ENCODE measurements around the gene MSL1.

The MSL1 gene

DNA sequence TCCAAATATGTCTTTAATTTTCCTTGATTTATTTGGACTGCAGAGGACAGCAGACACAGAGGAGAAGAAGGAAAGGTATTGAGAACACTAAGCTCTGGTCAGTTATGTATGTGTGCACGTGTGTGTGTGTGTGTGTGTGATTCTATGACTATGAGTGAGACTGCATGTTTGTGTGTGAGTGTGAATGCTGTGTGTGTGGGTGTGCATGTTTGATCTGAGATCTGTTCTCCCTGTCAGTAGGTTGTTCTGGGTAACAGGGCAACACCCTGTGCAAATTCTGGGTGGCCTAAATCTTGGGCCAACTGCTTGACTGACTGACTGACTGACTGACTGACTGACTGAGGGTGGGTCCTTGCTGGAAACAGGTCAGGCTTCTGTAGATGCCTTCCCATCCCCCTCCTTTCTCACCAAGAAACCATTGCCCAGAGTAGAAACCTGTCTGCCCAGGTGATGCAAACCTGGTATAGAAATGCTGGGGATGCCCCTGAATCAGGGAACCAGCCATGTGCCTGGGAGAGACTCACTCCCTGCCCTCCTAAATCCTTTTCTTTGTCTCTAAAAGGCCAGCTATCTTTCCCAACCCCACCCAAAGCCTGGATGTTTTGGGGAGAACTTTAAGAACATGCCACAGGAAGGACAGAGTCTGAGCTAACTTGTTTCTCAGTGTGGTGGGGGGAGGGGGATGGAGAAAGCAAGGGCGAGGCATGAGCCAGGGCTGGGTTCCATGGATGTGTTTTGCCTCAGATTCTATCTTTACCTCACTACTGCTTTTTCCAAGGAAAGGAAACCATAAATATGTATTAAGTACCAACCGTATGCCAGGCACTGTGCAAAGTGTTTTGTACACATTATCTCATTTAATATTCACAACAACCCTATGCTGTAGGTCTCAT is 16.9 kb upstream of the MSL1 start:
- H3K4me1 ChIP-seq: peaks cover 93% of the 10 kb centered on the region
- no peaks in the 10 kb centered on the region for H3K27me3 ChIP-seq
- H3K27ac ChIP-seq: no peak overlapping the region
- no peaks in the 10 kb centered on the region for H4K20me1 ChIP-seq
- H3K4me3 ChIP-seq: no peak overlapping the region
- peak overlapping the region; percentile 78 for H3K4me2 ChIP-seq
- no peaks in the 10 kb centered on the region for H3K9me3 ChIP-seq
- no peaks in the 10 kb centered on the region for H3K36me3 ChIP-seq
- no peak overlapping the region for H3K9ac ChIP-seq
- TF ChIP-seq Cebpa-rat (IDR thresholded peaks at IDR 0.05): no peak

DNA sequence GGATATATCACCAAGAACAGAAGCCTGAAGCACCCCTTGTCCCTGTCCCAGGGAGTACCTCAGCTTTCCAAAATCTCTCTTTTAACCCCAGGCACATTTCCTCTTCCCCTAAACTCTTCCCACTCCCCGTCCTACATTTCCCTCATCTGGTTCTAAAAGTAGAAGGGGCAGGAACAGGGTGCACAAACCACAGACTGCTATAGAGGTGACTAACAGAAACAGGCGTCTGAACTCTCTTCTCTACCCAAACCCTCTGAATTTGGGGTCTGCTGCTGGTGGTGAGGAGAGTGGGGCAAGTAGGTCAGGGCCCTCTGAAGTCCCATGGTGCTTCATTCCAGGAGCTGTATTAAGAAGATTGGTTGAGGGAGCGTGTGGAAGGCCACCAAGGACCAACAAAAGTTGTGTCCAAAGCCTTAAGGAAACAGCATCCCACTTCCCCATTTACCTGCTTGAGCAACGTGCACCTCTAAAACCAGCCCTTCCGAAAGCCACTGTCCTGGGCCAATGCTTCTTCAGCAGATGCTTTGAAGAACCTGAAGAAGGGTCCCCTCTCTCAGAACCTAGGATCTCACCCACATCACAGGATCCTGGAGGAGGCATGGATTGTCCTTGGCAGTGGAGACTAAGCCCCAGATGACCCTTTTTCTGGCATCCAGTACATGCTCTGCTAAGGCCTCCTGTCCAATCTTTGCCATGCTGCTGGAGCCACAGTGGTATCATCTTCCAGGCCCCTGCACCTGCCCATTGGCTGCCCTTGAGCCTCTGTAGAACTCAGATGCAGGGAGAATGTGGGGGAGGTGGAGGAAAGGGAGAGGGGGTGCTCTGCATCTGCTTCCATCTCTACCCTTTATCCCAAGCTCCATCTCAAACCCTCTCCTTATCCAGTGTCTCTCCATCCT is 15.7 kb upstream of the MSL1 start:
- Histone ChIP-seq H3K9me3 (no peaks in the 10 kb centered on the region), H3K9ac (no peak overlapping the region), H3K4me2 (peak overlapping the region; percentile 78), H3K4me3 (no peak overlapping the region), H3K4me1 (peaks cover 97% of the 10 kb centered on the region), H4K20me1 (no peaks in the 10 kb centered on the region), H3K27me3 (no peaks in the 10 kb centered on the region), H3K36me3 (no peaks in the 10 kb centered on the region), H3K27ac (no peak overlapping the region)
- TF ChIP-seq Cebpa-rat (IDR thresholded peaks at IDR 0.05): no peak

DNA sequence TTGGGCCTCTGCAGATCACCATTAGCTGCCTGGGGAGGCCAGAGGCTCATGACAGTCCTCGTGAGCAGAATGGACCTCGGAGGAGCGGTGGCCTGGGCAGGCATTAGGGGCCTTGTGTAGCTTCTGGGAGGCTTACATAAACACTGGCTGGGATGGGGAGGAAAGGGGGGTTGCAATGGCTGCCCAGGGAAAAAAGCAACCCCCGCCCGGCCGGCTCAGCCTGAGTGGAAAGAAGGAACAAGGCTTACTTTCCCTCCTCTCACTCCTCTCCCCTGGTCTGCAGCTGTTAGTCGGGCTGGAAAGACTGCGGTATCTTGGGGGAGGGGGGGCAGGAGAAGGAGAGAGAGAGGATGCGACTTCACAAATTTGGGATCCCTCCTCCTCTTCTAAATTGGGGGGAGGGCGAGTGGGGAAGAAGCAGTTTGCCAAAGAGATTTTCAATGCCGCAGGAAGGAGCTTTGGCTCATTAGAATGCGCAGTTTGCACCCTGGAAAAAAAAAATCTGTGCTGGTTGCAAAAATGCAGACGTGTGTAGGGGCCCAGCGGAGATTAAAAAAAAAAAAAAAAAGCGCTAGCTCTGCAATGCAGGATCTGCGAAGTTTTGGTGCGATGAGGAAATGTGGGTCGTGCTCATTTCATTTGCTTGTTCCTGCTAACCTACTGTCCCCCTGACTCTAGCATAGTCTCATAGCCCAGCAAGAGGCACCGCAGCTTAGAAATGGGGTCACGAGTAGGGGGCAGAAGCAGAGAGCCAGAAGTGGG is 14.8 kb upstream of the MSL1 start:
- no peak for TF ChIP-seq Cebpa-rat (IDR thresholded peaks at IDR 0.05)
- peaks cover 97% of the 10 kb centered on the region for H3K4me1 ChIP-seq
- H3K9me3 ChIP-seq: no peaks in the 10 kb centered on the region
- 0 out of 2 replicates have a peak overlapping the region, but pooled peaks have one; percentile 64 for H3K9ac ChIP-seq
- peak overlapping the region; percentile 78 for H3K4me2 ChIP-seq
- no peaks in the 10 kb centered on the region for H3K36me3 ChIP-seq
- no peak overlapping the region for H3K4me3 ChIP-seq
- H3K27ac ChIP-seq: peak overlapping the region; percentile 91
- no peaks in the 10 kb centered on the region for H3K27me3 ChIP-seq
- no peaks in the 10 kb centered on the region for H4K20me1 ChIP-seq

DNA sequence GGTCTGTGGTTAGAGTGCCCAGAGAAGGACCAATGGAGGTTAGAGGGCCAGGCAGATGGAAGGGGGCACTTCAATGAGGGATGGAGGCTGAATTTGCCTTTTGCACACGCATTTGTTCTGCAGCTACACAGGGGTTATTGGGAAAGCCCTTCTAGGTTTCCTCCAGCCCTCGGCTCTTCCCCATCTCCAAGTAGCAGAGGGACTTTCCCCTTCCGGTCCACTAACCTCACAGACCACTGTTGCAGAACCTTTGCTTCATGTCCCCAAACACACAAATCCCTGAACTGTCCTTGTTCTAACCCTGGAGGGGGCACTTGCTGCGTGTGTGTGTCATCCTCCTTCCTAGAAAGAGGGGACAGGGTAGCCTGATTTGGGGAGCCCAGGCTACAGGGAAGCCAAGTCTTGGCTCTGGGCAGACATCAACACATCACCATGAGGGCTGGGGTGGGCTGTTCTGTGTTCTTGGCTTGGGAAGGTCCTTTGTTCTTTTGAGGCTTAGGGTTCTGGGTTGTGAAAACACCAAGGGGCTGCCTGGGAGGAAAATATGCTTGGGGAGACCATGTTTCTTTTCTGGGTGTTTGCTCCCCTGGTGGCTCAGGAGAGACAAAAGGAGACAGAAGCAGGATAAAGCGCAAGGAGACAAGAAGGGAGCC is 14.1 kb upstream of the MSL1 start:
- no peak for TF ChIP-seq Cebpa-rat (IDR thresholded peaks at IDR 0.05)
- Histone ChIP-seq H3K4me3 (no peak overlapping the region; the same call in 1 of the 2 replicates), H3K9me3 (no peaks in the 10 kb centered on the region), H3K27ac (peak overlapping the region; percentile 91), H3K36me3 (no peaks in the 10 kb centered on the region), H3K4me2 (peak overlapping the region; percentile 78), H4K20me1 (no peaks in the 10 kb centered on the region), H3K4me1 (peaks cover 100% of the 10 kb centered on the region), H3K9ac (peak overlapping the region; percentile 64; the same call in 1 of the 2 replicates), H3K27me3 (no peaks in the 10 kb centered on the region)

DNA sequence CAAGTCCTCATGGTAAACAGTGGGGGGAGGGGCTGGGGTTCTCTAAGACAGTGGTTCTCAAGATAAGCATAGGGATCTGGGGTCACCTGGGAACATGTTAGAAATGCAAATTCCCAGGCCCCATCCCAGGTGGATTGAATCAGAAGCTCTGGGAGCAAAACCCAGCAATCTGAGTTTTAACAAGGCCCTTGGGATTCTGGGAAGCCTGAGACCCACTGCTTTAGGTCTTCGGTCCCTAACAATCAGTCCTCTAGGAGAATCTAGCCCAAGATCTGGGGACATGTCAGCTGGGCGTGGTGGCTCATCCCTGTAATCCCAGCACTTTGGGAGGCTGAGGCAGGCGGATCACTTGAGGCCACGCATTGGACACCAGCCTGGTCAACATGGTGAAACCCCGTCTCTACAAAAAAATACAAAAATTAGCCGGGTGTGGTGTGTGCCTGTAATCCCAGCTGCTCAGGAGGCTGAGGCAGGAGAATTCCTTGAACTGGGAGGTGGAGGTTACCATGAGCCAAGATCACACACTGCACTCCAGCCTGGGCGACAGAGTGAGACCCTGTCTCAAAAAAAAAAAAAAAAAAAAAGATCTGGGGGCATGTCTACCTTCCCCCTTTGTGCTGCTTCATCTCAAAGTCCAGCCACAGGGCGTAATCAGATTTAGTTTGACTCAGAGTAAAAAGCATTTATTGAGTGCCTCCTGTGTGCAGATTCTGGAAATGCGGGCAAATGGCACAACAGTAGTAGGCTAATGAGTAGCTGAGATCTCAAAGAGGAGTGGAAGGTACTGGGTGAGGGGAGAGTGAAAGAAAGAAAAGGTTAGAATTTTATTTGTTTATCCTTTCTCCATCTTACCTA is 12.6 kb upstream of the MSL1 start:
- Histone ChIP-seq H3K36me3 (no peaks in the 10 kb centered on the region), H3K27me3 (no peaks in the 10 kb centered on the region), H3K4me2 (peak overlapping the region; percentile 94), H3K9ac (no peak overlapping the region), H4K20me1 (no peaks in the 10 kb centered on the region), H3K27ac (peak overlapping the region; percentile 91), H3K4me3 (no peak overlapping the region), H3K4me1 (peaks cover 98% of the 10 kb centered on the region), H3K9me3 (no peaks in the 10 kb centered on the region)
- TF ChIP-seq Cebpa-rat (IDR thresholded peaks at IDR 0.05): no peak

DNA sequence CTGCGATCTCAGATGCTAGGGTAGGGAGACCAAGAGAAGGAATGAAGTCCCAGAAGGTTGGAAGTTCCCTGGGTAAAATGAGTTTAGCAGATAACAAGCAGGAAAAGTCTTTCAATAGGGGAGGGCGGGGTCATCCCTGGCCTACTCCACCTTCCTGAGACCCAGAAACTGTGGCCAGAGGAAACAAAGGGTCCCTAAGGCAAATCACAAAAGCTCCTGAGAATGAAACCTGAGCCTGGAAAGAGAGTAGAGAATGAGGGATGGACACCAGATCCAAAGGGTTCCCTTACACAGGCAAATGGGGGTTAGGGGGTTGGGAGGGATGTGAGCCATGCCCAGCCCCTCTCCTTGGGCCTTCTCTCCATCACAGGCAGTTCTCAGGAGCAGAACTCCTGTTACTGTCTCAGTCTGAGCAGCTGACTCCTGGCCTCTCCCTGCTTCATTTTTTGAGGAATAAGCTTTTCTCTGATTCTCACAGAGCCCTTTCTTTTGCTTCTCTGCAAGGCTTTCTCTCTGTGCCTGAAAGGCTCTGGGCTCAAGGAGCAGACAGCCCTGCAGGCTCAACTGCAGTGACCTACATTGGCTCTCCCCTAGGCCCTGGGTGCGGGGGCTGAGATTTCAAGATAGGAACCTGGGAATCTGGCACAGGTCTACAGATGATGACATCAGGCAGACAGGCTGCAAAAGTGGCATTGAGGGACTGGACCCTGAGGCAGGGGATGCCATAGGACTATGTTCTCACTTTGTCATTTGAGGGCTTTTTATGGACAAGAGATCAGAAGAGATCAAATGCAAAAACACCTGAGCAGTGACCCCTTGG is 11.5 kb upstream of the MSL1 start:
- Histone ChIP-seq H3K27ac (peak overlapping the region; percentile 80), H3K4me2 (peak overlapping the region; percentile 94), H3K4me1 (peaks cover 90% of the 10 kb centered on the region)

DNA sequence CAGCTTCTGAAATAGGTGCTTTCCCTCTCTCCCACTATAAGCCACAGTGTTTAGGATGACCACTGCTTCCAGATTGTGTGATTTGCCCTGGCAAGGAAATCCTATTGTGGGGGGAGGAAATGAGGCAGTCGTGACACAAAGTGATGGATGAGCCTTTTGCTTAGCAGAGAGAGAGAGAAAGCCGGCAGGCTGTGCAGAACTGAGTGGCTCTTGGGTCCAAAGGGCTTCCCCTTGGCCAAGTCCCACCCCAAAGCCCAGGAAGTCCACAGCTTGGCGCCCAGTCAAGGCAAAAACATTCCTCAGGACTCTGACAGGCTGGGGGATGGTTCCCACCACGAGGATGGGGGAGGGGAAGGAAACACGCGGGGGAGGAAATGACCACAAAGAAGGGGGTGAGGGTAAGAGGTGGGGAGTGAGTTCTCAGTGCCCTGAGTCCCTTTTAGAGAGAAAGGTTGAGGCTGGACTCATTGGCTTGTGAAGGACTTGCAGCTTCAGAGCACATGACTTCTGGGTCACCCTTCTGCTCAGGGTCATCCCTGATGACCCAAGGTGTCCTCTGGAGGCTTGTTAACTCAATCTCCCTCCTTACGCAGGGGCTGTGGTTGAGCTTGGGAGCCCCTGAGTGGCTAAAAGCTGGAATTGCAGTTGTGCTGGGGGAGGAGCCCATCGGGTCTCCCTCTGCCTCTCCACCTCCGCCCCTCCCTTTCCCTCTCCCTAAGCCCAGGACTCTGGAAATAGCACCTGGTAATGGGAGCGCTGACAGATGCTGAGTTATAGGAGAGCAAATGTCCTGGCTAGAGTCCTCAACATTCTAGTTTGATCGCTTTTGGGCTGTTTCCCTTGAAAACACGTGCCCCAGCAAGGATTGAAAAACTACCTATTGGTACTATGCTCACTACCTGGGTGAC is 10.3 kb upstream of the MSL1 start:
- Histone ChIP-seq H3K27me3 (no peaks in the 10 kb centered on the region), H3K4me3 (peak overlapping the region; percentile 42; the same call in 1 of the 2 replicates), H3K27ac (peak overlapping the region; percentile 80), H3K9me3 (no peaks in the 10 kb centered on the region), H4K20me1 (no peaks in the 10 kb centered on the region), H3K4me2 (peak overlapping the region; percentile 94), H3K4me1 (peaks cover 77% of the 10 kb centered on the region), H3K36me3 (no peaks in the 10 kb centered on the region), H3K9ac (peak overlapping the region; percentile 34)
- no peak for TF ChIP-seq Cebpa-rat (IDR thresholded peaks at IDR 0.05)

More for the DNA sequence above, 11.5 kb upstream of the MSL1 start:
- H3K27me3 ChIP-seq: no peaks in the 10 kb centered on the region
- H3K36me3 ChIP-seq: no peaks in the 10 kb centered on the region
- no peak overlapping the region for H3K4me3 ChIP-seq
- TF ChIP-seq Cebpa-rat (IDR thresholded peaks at IDR 0.05): no peak
- H4K20me1 ChIP-seq: no peaks in the 10 kb centered on the region
- H3K9me3 ChIP-seq: no peaks in the 10 kb centered on the region
- peak overlapping the region; percentile 34 for H3K9ac ChIP-seq

All from BLaER1 (cell line).